Adipose tissue (tissue), 3 donors: Measurements from ENCODE around the gene BPI. TPM values are rescaled to one million over a fixed set of nuclear protein-coding genes. Genes with fewer than 3 reads are reported as not detected.
"Not testable (repeated sequence)": the region's sequence is repeated elsewhere in the genome, so short reads cannot be mapped to it uniquely, and the experiment has no call there.

ENCODE experiments used
- H3K27ac ChIP-seq: one replicate; pipeline ENCODE4 v1.5.1; 2013; ENCODE audit warnings: low read depth, low read length
- WGBS, 3 donors: extraction: QIAGEN DNeasy Blood & Tissue Kit; methylation state at CpG; one replicate each; pipeline ENCODE4 v1.1.7; 2013; 5-methylcytosine and 5-hydroxymethylcytosine counted together
- polyA plus RNA-seq, 3 donors: library from polyadenylated mRNA; stranded (reverse); fragments of 200-250 nt; gene quantifications; one replicate each; pipeline ENCODE4 v1.2.3, GENCODE V29; 2013
- donor health status: healthy with polysubstance abuse.
- donor health status: Bipolar disorder and iron deficiency.
- donor health status: healthy.

BPI gene
- polyA plus RNA-seq, 3 donors, result 0.02 to 3.5 (median 0.21) TPM

DNA sequence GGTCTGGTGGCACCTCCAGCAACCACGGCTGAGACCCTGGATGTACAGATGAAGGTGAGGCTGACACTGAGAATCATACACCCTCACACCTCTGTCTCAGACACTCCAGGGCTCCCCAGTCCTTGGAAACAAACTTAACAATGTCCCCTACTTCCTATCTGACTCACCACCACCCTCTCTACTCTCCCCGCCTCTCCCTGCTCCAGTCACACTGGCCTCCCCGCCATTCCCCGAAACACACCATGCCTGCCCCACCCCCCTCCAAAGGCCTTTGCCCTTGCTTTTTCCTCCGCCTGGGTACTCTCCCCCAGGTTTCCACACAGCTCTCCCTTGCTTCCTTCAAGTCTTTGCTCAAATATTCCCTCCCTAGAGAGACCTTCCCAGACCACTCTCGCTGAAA is 16.3 kb downstream of the BPI start:
- WGBS, 3 donors, result 37 to 46% (median 45%) methylated on average over 6 of the region's 6 CpGs
- no peak overlapping the region for H3K27ac ChIP-seq

DNA sequence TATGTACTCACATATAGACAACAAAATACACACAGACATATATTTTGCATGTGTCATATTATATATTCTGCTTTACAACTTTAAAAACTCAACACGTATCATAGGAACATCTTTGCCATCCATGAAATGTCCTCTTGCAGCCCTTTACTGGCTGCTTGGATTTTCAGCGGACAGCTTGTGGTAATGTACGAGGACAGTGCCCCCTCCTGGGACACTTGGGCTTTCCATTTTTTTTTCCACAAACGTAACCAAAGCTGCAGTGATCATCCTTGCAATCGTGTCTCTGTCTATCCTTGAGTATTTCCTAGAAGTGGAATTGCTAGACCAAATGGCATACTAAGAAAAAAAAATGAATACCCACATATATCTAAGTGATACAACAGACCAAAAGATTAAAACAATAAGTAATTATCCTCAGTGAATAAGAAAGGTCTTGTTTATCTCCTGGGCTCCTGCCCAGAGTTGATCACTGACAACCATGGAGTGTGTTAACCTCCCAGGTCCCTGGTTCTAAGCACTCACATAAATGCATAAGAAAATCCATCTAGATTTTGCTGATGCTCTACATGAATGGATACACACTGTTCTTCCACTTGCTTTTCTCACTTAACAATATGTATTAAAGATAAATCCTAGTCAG is 18.1 kb downstream of the BPI start:
- WGBS, 3 donors, result 2 to 4% (median 4%) methylated on average over 5 of the region's 5 CpGs
- H3K27ac ChIP-seq, result no peak overlapping the region

DNA sequence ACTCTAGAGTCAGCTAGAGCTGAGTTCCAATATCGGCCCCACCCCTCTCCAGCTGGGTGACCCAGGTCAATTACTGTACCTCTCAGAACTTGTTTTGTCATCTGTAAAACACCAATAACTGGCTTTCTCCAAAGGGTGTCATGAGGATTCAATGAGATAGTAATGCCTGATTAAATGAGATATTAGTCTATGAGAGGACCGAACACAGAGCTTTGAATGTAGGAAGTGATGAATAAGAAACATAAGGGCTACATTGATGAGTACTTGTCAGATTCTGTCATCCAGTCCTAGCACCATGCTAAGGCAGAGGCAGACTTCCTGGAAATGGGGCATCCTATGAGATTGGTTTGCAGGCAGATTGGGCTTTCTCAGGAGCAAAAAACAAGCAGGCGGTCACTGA is 20.2 kb downstream of the BPI start:
- no peak overlapping the region for H3K27ac ChIP-seq
- WGBS, 3 donors, result 89 to 96% (median 96%) methylated on average over 3 of the region's 3 CpGs

DNA sequence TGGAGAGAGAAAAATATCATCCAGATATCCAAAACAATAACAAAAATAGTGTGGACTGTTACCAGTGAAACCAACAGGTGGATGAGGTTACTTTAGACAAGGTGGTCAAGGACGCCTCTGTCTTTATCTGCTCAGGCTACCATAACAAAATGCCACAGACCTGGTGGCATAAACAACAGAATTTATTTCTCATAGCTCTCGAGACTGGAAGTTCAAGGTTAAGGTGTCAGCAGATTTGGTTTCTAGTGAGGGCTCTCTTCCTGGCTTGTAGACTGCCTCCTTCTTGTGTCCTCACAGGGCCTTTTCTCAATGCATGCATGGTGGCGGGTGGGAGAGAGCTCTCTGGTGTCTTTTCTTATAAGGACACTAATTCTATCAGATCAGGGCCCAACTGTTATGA is 21.2 kb downstream of the BPI start:
- WGBS, 3 donors, result 54 to 83% (median 79%) methylated on average over 3 of the region's 3 CpGs
- no peak overlapping the region for H3K27ac ChIP-seq

DNA sequence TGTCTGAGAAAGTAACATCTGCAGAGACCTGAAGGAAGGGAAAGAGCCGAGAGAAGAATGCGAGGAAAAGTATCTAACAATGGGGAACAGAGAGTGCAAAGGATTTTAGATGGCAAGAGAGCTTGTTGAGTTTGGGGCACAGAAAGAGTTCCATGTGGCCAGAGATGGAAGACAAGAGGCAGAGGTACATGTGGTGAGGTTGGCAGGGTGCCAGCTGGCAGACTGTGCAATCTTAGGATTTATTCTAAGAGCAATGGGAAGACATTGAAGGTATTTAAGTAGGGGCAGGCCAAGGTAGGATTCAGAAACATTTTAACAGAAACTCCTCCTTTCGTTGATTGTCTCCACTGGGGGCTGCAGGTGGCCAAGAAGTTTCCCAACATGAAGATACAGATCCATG is 21.9 kb downstream of the BPI start:
- 69 to 94% (median 91%) methylated on average over 3 of the region's 3 CpGs for WGBS, 3 donors

DNA sequence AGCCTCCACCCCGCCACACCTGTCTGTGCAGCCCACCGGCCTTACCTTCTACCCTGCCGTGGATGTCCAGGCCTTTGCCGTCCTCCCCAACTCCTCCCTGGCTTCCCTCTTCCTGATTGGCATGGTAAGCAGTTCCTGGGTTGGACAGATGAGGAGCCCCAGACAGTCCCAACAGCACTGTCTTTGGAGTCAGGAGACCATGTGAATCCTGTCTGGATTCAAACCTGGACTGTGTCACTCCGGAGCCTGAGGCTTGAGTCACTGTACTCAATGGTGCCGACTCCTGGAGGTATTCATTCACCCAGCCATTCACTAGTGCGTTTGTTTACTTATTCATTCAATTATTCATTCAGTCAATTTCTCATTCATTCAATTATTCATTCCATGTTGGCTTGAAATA is 22.4 kb downstream of the BPI start:
- 79 to 91% (median 89%) methylated on average over 7 of the region's 7 CpGs for WGBS, 3 donors
- H3K27ac ChIP-seq, result no peak overlapping the region

More for the DNA sequence above, 21.9 kb downstream of the BPI start:
- H3K27ac ChIP-seq, result no peak overlapping the region

DNA sequence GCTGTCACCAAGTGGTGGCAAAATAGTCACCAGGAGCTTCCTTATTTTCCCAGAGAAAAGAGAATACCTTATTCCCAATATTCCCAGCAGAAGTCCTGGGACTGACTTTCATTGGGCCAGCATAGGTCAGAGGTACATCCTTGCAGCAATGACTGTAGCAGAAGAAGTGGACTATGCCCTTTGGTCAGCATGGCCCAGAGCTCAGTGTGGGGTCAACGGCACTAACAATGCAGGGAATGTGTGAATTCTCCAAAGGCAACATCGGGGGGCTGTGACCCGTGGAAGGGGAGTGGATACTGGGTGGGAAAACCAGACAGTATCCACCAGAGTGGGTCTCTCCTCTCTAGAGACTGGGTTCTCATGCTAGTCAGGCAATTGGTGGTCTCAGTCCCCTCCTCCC is 26.7 kb downstream of the BPI start:
- WGBS, 3 donors, result 41 to 64% (median 43%) methylated on average over 3 of the region's 3 CpGs
- H3K27ac ChIP-seq, result no peak overlapping the region

DNA sequence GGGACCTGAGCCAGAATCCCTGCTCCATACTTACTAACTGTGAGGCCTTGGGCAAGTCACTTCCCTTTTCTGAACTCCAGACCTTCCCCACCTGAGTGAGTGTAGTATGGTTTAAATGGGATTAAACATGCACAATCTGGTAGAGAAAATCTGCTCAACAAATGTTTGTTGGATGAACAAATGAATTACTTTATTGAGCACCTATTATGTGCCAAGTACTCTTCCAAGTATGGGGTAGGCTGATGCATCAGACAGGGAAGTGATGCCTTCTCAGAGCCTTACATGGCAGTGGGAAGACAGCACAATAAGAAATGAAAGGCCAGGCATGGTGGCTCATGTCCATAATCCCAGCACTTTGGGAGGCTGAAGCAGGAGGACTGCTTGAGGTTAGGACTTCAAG is 27.3 kb downstream of the BPI start:
- no peak overlapping the region for H3K27ac ChIP-seq

DNA sequence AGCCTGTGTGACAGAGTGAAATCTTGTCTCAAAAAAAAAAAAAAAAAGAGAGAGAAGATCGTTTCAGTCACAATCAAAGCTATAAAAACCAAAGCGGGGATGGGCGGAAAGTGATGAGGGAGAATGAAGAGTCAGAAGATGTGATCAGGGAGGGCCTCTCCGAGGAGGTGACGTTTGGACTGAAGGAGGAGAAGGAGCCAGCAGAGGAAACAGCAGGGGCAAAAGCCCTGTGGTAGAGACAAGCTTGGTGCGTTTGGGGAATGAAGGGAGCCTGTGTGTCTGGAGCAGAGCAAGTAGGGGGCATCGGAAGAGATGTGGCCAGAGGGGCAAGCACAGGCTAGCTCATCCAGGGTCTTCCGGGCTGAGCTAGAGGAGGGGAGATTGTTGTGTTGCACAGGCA is 27.9 kb downstream of the BPI start:
- WGBS, 3 donors, result 70 to 83% (median 79%) methylated on average over 8 of the region's 8 CpGs
- H3K27ac ChIP-seq, result no peak overlapping the region

DNA sequence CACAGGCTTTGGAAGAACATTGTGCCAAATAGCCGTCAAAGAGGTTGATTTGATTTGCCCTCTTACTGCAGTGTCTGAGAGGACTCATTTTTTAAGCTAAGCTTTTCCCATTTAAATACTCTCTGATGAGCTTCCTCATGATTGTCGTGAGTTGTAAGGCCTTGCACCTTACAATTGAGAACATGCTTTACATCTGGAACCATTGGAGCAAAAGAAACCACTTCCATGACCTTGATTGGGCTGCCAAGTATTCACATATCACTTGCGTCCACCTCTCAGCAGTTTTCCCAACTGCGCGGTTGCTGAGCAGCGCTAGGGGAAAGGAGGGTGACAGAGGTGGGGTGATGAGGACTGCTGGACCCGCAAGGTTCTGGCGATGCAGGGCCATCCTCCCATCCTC is 30.1 kb downstream of the BPI start:
- 66 to 85% (median 84%) methylated on average over 8 of the region's 8 CpGs for WGBS, 3 donors
- H3K27ac ChIP-seq, result no peak overlapping the region

DNA sequence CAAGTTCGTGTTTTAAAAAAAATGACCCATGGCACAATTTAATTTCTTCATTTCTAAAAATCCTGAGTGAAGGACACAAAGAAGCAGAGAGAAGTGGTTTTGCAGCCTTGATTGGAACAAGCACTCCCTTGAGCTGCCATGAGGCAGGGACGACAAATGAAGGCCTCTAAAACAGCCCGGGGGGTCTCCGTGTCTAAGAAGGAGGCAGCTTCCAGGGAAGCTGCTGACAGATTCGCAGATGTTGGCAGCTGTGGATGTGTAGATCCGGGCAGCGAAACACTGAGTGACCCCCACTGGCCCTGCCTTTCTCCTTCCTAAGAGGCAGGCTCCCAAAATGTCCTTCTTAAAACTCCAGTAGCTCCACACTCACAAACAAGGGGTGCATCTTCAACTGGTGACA is 32.8 kb downstream of the BPI start:
- no peak overlapping the region for H3K27ac ChIP-seq
- 48 to 49% (median 48%) methylated on average over 7 of the region's 7 CpGs for WGBS, 3 donors

DNA sequence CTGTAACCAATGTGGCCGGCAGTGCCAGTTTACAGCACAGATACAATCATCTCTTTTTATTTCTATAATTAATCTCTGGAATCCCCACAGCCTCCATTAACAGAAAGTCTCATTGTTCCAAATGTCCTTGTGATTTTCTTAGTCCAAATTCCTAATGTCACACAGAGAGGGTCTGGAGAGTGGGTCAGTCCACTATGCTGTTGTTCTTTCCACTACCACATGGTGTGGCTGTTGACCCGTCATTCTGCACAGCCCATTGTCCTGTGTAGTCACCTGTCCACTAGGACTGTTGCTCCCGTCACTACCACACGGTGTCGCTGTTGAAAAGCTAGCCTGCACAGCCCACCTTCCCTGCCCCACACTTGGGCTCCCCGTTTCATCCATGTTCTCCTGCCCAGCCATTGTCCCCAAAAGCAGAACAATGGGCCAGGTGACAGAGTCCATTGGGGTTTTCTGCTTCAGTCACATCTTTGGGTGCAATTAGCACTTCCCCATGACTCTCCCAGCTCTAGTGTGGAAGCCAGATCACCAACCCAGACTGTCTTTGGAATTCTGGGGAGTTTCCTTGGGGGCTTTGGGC is 33.7 kb downstream of the BPI start:
- 32 to 40% (median 38%) methylated on average over 6 of the region's 6 CpGs for WGBS, 3 donors
- no peak overlapping the region for H3K27ac ChIP-seq

DNA sequence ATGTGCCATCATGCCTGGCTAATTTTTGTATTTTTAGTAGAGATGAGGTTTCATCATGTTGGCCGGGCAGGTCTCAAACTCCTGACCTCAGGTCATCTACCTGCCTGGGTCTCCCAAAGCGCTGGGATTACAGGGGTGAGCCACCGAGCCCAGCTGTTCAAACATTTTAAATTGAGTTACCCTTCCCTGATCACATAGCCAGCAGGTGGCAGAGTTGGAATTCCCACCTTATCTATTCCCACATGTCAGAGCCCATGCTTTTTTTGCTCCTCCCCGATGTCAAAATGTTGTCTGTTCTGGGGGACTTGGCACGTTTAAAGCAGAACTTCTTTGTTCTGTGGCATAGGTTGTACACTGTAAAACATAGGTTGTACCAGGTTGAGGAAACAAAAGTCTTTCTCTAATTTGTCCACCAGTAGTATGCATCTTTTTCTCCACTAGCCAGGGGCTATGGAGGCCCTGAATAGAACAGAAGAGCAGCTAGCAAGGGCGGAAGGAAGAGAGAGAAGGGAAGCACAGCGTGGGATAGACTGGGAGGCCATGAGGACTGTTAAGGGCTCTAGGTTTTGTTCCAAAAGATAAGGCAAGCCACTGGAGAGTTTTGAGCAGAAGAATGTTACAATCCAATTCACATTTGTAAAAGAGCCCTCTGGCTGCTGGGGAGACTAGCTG is 35.0 kb downstream of the BPI start:
- H3K27ac ChIP-seq, result no peak overlapping the region
- 33 to 57% (median 53%) methylated on average over 7 of the region's 7 CpGs for WGBS, 3 donors

DNA sequence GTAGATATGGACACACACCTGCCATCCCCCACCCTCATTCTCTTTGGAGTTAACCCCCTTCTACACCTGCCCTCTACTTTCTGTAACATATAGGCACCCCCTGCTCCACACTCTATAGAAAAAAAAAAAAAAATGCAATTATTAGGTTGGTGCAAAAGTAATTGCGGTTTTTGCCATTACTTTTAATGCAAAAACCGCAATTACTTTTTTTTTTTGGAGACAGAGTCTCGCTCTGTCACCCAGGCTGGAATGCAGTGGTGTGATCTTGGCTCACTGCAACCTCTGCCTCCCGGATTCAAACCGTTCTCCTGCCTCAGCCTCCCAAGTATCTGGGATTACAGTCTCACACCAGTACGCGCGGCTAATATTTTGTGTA is 35.6 kb downstream of the BPI start:
- H3K27ac ChIP-seq, result not testable (repeated sequence)
- 86 to 89% (median 87%) methylated on average over 8 of the region's 8 CpGs for WGBS, 3 donors

DNA sequence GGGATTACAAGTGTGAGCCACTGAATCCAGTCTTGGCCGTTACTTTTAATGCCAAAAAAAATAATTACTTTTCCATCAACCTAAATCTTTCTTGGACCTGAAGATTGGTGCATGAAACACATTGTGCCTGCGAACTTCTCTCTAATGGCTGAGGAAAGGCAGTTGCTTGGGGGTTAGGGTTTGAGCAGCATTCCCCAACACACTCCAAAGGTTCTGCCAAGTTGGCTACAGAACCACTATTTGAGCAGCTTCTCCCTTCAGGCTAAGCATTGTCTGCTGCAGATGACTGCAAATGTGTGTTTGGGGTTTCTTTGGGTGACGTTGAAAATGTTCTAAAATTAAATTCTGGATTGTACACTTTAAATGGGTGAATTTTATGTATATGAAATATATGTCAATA is 36.0 kb downstream of the BPI start:
- H3K27ac ChIP-seq, result no peak overlapping the region
- 50 to 68% (median 62%) methylated on average over 3 of the region's 3 CpGs for WGBS, 3 donors

DNA sequence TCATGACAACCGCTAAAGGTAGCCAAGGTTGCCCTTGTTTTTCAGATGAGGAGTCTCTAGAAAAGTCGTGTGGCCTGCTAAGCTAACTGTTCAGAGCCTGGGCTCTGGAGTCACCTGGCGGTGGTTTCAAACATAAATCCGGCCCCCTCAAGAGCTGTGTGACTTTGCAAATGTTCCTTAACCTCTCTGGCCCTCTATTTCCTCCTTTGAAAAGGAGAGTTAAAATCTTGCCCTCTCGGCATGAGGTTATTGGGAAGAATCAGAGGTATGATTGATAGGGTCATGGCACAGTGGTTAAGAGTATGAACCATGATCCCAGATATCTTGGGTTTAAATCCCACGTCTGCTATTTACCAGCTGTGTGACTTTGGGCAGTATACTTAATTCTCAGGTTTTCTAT is 36.7 kb downstream of the BPI start:
- 72 to 87% (median 81%) methylated on average over 6 of the region's 6 CpGs for WGBS, 3 donors

DNA sequence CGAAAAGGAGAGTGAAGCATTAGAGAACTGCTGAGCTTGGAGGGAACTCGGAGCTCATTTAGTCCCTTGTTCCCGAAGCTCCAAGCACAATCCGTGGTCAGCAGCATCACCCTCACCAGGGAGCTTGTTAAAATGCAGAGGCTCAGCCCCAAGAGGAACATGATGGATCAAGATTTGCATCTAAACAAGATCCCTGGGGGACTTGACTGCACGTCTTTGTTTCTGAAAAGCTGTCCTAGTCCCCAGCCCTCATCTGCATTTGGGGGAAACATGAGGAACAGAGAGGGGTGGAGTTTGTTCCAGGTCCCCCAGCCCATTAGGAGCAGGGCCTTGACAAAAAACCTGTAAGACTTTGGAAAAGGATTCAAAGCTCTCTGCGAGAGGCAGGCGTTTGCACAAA is 38.3 kb downstream of the BPI start:
- 46 to 63% (median 60%) methylated on average over 7 of the region's 7 CpGs for WGBS, 3 donors
- H3K27ac ChIP-seq, result no peak overlapping the region

More for the DNA sequence above, 36.7 kb downstream of the BPI start:
- no peak overlapping the region for H3K27ac ChIP-seq

DNA sequence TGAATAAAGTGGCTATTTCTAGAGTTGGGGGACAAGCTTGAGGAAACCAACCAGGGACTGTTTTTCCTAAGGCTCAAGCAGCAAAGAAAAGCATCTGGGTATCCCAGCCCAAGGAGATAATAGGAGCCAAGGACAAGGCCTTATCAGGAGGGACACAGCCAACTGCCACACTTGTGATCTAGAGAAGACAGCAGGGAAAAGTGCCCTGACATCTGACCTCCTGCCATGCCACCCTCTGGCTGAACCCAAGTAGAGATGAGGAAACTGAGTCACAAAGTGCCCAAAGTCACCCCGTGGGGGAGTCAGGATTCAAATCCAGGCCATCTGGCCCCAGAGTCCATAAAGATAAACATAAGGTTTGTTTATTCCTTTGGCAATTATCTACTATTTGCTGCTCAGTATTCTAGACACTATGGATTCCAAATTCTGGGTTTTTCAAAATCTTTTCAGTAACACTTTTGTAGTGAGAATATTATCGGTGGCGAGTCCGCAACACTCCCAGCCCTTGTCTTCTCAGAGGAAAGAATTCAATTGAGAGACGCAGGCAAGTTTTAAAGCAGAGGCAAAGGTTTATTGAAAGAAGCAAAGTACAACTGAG is 38.9 kb downstream of the BPI start:
- H3K27ac ChIP-seq, result no peak overlapping the region

DNA sequence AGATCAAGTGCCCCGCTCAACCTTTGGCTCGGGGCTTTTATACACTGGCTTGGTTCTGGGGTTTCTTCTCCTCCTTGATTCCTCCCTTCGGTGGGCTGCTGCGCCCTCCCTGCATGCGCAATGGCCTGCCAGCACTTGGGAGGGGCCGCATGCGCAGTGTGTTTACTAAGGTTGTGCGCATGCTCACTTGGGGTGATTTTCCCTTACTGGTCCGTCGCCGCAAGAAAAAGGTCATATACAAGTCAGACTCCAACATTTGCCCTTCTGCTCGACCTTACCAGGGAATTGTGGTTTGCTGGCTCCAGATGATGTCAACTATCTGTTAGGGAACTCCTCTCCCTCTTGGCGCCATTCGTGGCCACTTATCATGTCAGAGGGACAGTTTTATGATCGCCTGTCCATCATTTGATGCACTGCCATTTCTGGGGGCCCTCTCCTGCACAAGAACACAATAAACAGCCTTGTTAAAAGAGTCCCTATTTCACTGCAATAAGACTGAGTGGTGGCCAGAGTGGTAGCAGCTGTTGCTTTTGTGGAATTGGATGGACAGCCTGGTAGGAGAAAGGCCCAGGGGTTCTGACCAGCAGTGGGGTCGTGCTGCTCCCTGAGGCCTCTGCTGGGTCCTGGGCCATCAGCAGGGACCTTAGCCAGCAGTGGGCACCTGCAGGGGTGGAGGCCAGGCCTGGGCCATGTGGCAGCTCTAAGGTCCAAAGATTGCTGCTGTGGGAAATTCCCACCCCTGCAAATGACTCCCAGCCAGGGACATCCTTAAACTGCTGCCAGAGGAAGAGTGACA is 39.6 kb downstream of the BPI start:
- WGBS, 3 donors, result 47 to 52% (median 49%) methylated on average over 16 of the region's 16 CpGs

More for the DNA sequence above, 38.9 kb downstream of the BPI start:
- WGBS, 3 donors, result 65 to 72% (median 67%) methylated on average over 5 of the region's 5 CpGs

More for the DNA sequence above, 39.6 kb downstream of the BPI start:
- no peak overlapping the region for H3K27ac ChIP-seq
